ENCODE data around the gene PI4KA. TPM values are rescaled to one million over a fixed set of nuclear protein-coding genes. Genes with fewer than 3 reads are reported as not detected.

PI4KA gene
- total RNA-seq, 2 donors from 2014 or later, result 42.5 to 47.2 TPM

- intact Hi-C loops (cut with DNase I), result no loop called here
- no peak for TF ChIP-seq CTCF (IDR thresholded peaks at IDR 0.05)
- TF ChIP-seq POLR2A (IDR thresholded peaks at IDR 0.05), result no peak
- WGBS, 2 donors, result 93 to 94% methylated on average over 1 of the region's 1 CpG
These were observed 197.1 kb downstream of the PI4KA start for GRCh38 chr22:20661473-20661872.

GRCh38 chr22:20660441-20661054 is 198.1 kb downstream of the PI4KA start:
- TF ChIP-seq CTCF (IDR thresholded peaks at IDR 0.05) (no peak), POLR2A (IDR thresholded peaks at IDR 0.05) (no peak)
- no peaks in the 10 kb centered on the region for H3K36me3 ChIP-seq (replicated peaks in 1 of 2; ENCODE audit: insufficient read depth in 1 of 2, low read depth in 2 of 2)
- H3K4me1 ChIP-seq, result no peaks in the 10 kb centered on the region
- no peaks in the 10 kb centered on the region for H3K27me3 ChIP-seq
- DNase-seq, result no peak
- intact Hi-C loops (cut with DNase I), result no loop called here
- WGBS, 2 donors, result 84% methylated on average over 6 of the region's 6 CpGs
- H3K27ac ChIP-seq, result no peak overlapping the region
- H3K4me3 ChIP-seq, result no peak overlapping the region
- H3K9me3 ChIP-seq, result peaks cover 0 to 4% (median 0%) of the 10 kb centered on the region in 3 donors
- ATAC-seq, result no peak

More at GRCh38 chr22:20661473-20661872, 197.1 kb downstream of the PI4KA start:
- Histone ChIP-seq H3K4me1 (no peaks in the 10 kb centered on the region), H3K36me3 (replicated peaks in 1 of 2; ENCODE audit: insufficient read depth in 1 of 2, low read depth in 2 of 2) (no peaks in the 10 kb centered on the region), H3K4me3 (no peak overlapping the region), H3K9me3 (peaks cover 0 to 4% (median 0%) of the 10 kb centered on the region in 3 donors), H3K27me3 (no peaks in the 10 kb centered on the region), H3K27ac (no peak overlapping the region)
- ATAC-seq (no peak), DNase-seq (no peak)

- ATAC-seq, result no peak
- 41 to 85% methylated on average over 2 of the region's 2 CpGs for WGBS, 2 donors
These were observed 198.7 kb downstream of the PI4KA start for GRCh38 chr22:20659920-20660319.

GRCh38 chr22:20659258-20659657 is 199.4 kb downstream of the PI4KA start:
- 64 to 71% methylated on average over 1 of the region's 1 CpG for WGBS, 2 donors
- no peak for TF ChIP-seq POLR2A (IDR thresholded peaks at IDR 0.05)
- TF ChIP-seq CTCF (IDR thresholded peaks at IDR 0.05), result no peak
- Histone ChIP-seq H3K27ac (no peak overlapping the region), H3K27me3 (no peaks in the 10 kb centered on the region), H3K36me3 (replicated peaks in 1 of 2; ENCODE audit: insufficient read depth in 1 of 2, low read depth in 2 of 2) (no peaks in the 10 kb centered on the region), H3K4me1 (no peaks in the 10 kb centered on the region), H3K4me3 (no peak overlapping the region), H3K9me3 (peaks cover 0 to 4% (median 0%) of the 10 kb centered on the region in 3 donors)
- intact Hi-C loops (cut with DNase I), result no loop called here
- DNase-seq (no peak), ATAC-seq (no peak)

More at GRCh38 chr22:20659920-20660319, 198.7 kb downstream of the PI4KA start:
- DNase-seq, result no peak
- H3K4me1 ChIP-seq, result no peaks in the 10 kb centered on the region
- H3K9me3 ChIP-seq, result peaks cover 0 to 4% (median 0%) of the 10 kb centered on the region in 3 donors
- H3K4me3 ChIP-seq, result no peak overlapping the region
- H3K36me3 ChIP-seq (replicated peaks in 1 of 2; ENCODE audit: insufficient read depth in 1 of 2, low read depth in 2 of 2), result no peaks in the 10 kb centered on the region
- no peak overlapping the region for H3K27ac ChIP-seq
- no peaks in the 10 kb centered on the region for H3K27me3 ChIP-seq
- TF ChIP-seq CTCF (IDR thresholded peaks at IDR 0.05) (no peak), POLR2A (IDR thresholded peaks at IDR 0.05) (no peak)
- intact Hi-C loops (cut with DNase I), result no loop called here

Data from body of pancreas (tissue), 4 donors.